H1 (cell line): ENCODE data around the gene ELOA. TPM values are rescaled to one million over a fixed set of nuclear protein-coding genes. Genes with fewer than 3 reads are reported as not detected.

Source experiments
- CTCF ChIA-PET: fragments of 300-600 bp; sonication (Branson Sonifier 250); formaldehyde crosslinking; loops from one replicate; lab custom pipeline; 2021; ENCODE audit not compliant: partially characterized antibody; lab: Charles Lee
- POLR2A ChIA-PET: fragments of 300-600 bp; sonication (Branson Sonifier 250); formaldehyde crosslinking; loops from one replicate; lab custom pipeline; 2021; ENCODE audit warnings: inconsistent platforms; ENCODE audit not compliant: partially characterized antibody; lab: Charles Lee
- DNase-seq, 2 experiments: peaks; one replicate each; pipeline versions ENCODE4 v3.0.0 to v3.0.0-alpha.2; 2010 to 2022; ENCODE audit warnings: low spot score in 2 of 2, low read depth in 1 of 2, mixed read lengths in 1 of 2
- FAIRE-seq: peaks from 2 replicates; lab custom pipeline; 2011; peaks lifted over from hg19 to GRCh38; lab: Jason Lieb, UNC
- H2AFZ ChIP-seq: 2 replicates; pipeline ENCODE4 v1.8.1; 2012; ENCODE audit warnings: low read length, inconsistent platforms
- H2AK5ac ChIP-seq: 2 replicates; pipeline ENCODE4 v1.6.1; 2013; ENCODE audit warnings: low read depth, low read length
- H2BK120ac ChIP-seq: replicated peaks from 2 replicates; pipeline ENCODE3; 2013; ENCODE audit warnings: low read depth, low read length, inconsistent platforms
- H2BK12ac ChIP-seq: 2 replicates; pipeline ENCODE4 v1.6.1; 2013; ENCODE audit warnings: low read depth, low read length
- H2BK15ac ChIP-seq: 2 replicates; pipeline ENCODE4 v1.6.1; 2013; ENCODE audit warnings: low read length
- H2BK20ac ChIP-seq: 2 replicates; pipeline ENCODE4 v1.6.1; 2013; ENCODE audit warnings: low read length
- H2BK5ac ChIP-seq: 2 replicates; pipeline ENCODE4 v1.6.1; 2013; ENCODE audit warnings: low read depth, low read length
- H3K14ac ChIP-seq: 2 replicates; pipeline ENCODE4 v1.6.1; 2013; ENCODE audit warnings: inconsistent platforms; ENCODE audit not compliant: insufficient read length
- H3K18ac ChIP-seq: 2 replicates; pipeline ENCODE4 v1.6.1; 2013; ENCODE audit warnings: low read length; ENCODE audit errors: extremely low read depth
- H3K23ac ChIP-seq: 2 replicates; pipeline ENCODE4 v1.6.1; 2013; ENCODE audit warnings: inconsistent platforms; ENCODE audit not compliant: insufficient read length
- H3K23me2 ChIP-seq: 2 replicates; pipeline ENCODE4 v1.6.1; 2013; ENCODE audit warnings: low read depth, low read length
- H3K27ac ChIP-seq: 2 replicates; pipeline ENCODE4 v1.6.1; 2011; ENCODE audit warnings: low read depth, low read length, inconsistent platforms
- H3K27me3 ChIP-seq, 4 experiments: replicated peaks in 1 of 4; 1 replicate in 1 of 4; 2 replicates in 3 of 4; pipeline versions ENCODE4 v1.6.1 to v1.8.1; 2011 to 2013; ENCODE audit warnings: low read length in 3 of 4, mild to moderate bottlenecking in 3 of 4, inconsistent platforms in 2 of 4, mixed read lengths in 2 of 4, moderate library complexity in 1 of 4; ENCODE audit not compliant: control insufficient read depth in 3 of 4, insufficient read depth in 3 of 4; ENCODE audit errors: extremely low read depth in 1 of 4
- H3K36me3 ChIP-seq, 4 experiments: 2 replicates each; pipeline versions ENCODE4 v1.6.1 to v1.8.1; 2011 to 2013; ENCODE audit warnings: mild to moderate bottlenecking in 4 of 4, low read length in 3 of 4, moderate library complexity in 2 of 4, control low read depth in 1 of 4, inconsistent platforms in 1 of 4; ENCODE audit not compliant: insufficient read depth in 4 of 4, control insufficient read depth in 2 of 4
- H3K4ac ChIP-seq: replicated peaks from 2 replicates; pipeline ENCODE3; 2013; ENCODE audit warnings: low read length, low read depth, mixed read lengths, inconsistent platforms; ENCODE audit not compliant: insufficient read length
- H3K4me1 ChIP-seq, 4 experiments: replicated peaks in 1 of 4; 1 replicate in 1 of 4; 2 replicates in 3 of 4; pipeline versions ENCODE4 v1.6.1 to v1.8.1; 2011 to 2013; ENCODE audit warnings: low read length in 3 of 4, inconsistent platforms in 2 of 4, mixed read lengths in 1 of 4; ENCODE audit not compliant: insufficient read depth in 4 of 4, control insufficient read depth in 3 of 4
- H3K4me2 ChIP-seq, 2 experiments: 2 replicates each; pipeline versions ENCODE4 v1.6.1 to v1.8.1; 2011 to 2013; ENCODE audit warnings: low read depth in 2 of 2, low read length in 2 of 2, control low read depth in 1 of 2, inconsistent platforms in 1 of 2, mild to moderate bottlenecking in 1 of 2; ENCODE audit not compliant: insufficient read depth in 1 of 2
- H3K4me3 ChIP-seq, 4 experiments: fragments of 200-600, 300-600 bp in 1 of 4; sonication (generic), shearing (Covaris generic), sonication (Bioruptor Twin) in 1 of 4; 2 replicates each; pipeline versions ENCODE4 v1.5.1 to v1.8.1; 2011 to 2016; ENCODE audit warnings: low read length in 4 of 4, low read depth in 3 of 4, control low read depth in 2 of 4, inconsistent platforms in 2 of 4, mild to moderate bottlenecking in 2 of 4, mixed read lengths in 1 of 4, moderate library complexity in 1 of 4; ENCODE audit not compliant: insufficient read depth in 2 of 4; ENCODE audit errors: extremely low read depth in 1 of 4
- H3K56ac ChIP-seq: replicated peaks from 2 replicates; pipeline ENCODE3; 2013; ENCODE audit warnings: low read depth, mild to moderate bottlenecking, mixed read lengths, low read length, inconsistent platforms; ENCODE audit not compliant: insufficient read length
- H3K79me1 ChIP-seq: 2 replicates; pipeline ENCODE4 v1.6.1; 2013; ENCODE audit warnings: low read depth, low read length, control low read depth
- H3K79me2 ChIP-seq, 2 experiments: 2 replicates each; pipeline versions ENCODE4 v1.6.1 to v1.8.1; 2012 to 2013; ENCODE audit warnings: low read length in 2 of 2, mild to moderate bottlenecking in 2 of 2, inconsistent platforms in 1 of 2; ENCODE audit not compliant: insufficient read depth in 2 of 2, control insufficient read depth in 1 of 2
- H3K9ac ChIP-seq, 4 experiments: replicated peaks in 1 of 4; 1 replicate in 1 of 4; 2 replicates in 3 of 4; pipeline versions ENCODE4 v1.6.1 to v1.8.1; 2011 to 2013; ENCODE audit warnings: low read depth in 3 of 4, low read length in 3 of 4, control low read depth in 2 of 4, mild to moderate bottlenecking in 2 of 4, moderate library complexity in 2 of 4, inconsistent platforms in 1 of 4; ENCODE audit errors: extremely low read depth in 1 of 4
- H3K9me3 ChIP-seq, 2 experiments: 2 replicates each; pipeline versions ENCODE4 v1.6.1 to v1.8.1; 2012 to 2013; ENCODE audit warnings: mild to moderate bottlenecking in 2 of 2, moderate library complexity in 2 of 2, control low read depth in 1 of 2, inconsistent platforms in 1 of 2, low read depth in 1 of 2, low read length in 1 of 2, mixed read lengths in 1 of 2; ENCODE audit not compliant: insufficient read depth in 2 of 2
- H4K20me1 ChIP-seq, 2 experiments: replicated peaks in 1 of 2; 2 replicates each; pipeline versions ENCODE3 to v1.8.1; 2011 to 2013; ENCODE audit warnings: inconsistent platforms in 2 of 2, low read length in 2 of 2, mild to moderate bottlenecking in 1 of 2; ENCODE audit not compliant: insufficient read depth in 2 of 2, control insufficient read depth in 1 of 2
- H4K5ac ChIP-seq: 2 replicates; pipeline ENCODE4 v1.6.1; 2013; ENCODE audit warnings: low read length, low read depth, mixed read lengths, inconsistent platforms; ENCODE audit not compliant: insufficient read length
- H4K8ac ChIP-seq: 2 replicates; pipeline ENCODE4 v1.8.0; 2013; ENCODE audit warnings: mild to moderate bottlenecking, moderate library complexity, low read length, inconsistent platforms; ENCODE audit not compliant: insufficient read depth; ENCODE audit errors: extremely low read depth
- H4K91ac ChIP-seq: replicated peaks from 2 replicates; pipeline ENCODE3; 2013; ENCODE audit warnings: low read length, mixed read lengths, inconsistent platforms; ENCODE audit not compliant: insufficient read length
- CREB1 ChIP-seq: IDR thresholded peaks from 2 replicates; pipeline ENCODE4 v1.6.1; 2012; ENCODE audit warnings: inconsistent platforms
- CTBP2 ChIP-seq: IDR thresholded peaks from 2 replicates; pipeline ENCODE4 v1.7.0; 2011; ENCODE audit warnings: borderline replicate concordance, mild to moderate bottlenecking, moderate library complexity, mixed read lengths, low read length; ENCODE audit not compliant: insufficient read depth, insufficient read length
- KDM1A ChIP-seq: fragments of 200-600, 300-600 bp; sonication (generic); IDR thresholded peaks from 2 replicates; pipeline ENCODE4 v1.7.1; 2016; ENCODE audit warnings: mild to moderate bottlenecking, low read length, borderline replicate concordance
- KDM4A ChIP-seq: IDR thresholded peaks from one replicate; pipeline ENCODE4 v1.7.1; 2012; ENCODE audit warnings: low read depth, mild to moderate bottlenecking, moderate library complexity, low read length, inconsistent platforms; ENCODE audit not compliant: severe bottlenecking
- KDM5A ChIP-seq: fragments of 200-600 bp; IDR thresholded peaks from 2 replicates; pipeline ENCODE4 v1.7.1; 2012; ENCODE audit warnings: mild to moderate bottlenecking, low read length, inconsistent platforms, mixed read lengths
- POLR2AphosphoS5 ChIP-seq: IDR thresholded peaks from 2 replicates; pipeline ENCODE4 v1.6.1; 2011; ENCODE audit warnings: low read depth, low read length
- RAD21 ChIP-seq, 2 experiments: IDR thresholded peaks in 1 of 2; conservative IDR thresholded peaks in 1 of 2; 2 replicates each; pipeline ENCODE4 v1.6.1; 2011; ENCODE audit warnings: low read depth in 2 of 2, low read length in 2 of 2, improper control_type of control experiment in 1 of 2, inconsistent platforms in 1 of 2, mild to moderate bottlenecking in 1 of 2, moderate library complexity in 1 of 2
- RBBP5 ChIP-seq: IDR thresholded peaks from 2 replicates; pipeline ENCODE4 v1.7.1; 2012; ENCODE audit warnings: low read depth, mild to moderate bottlenecking, inconsistent platforms, low read length, moderate library complexity, borderline replicate concordance
- RFX5 ChIP-seq: IDR thresholded peaks from 2 replicates; pipeline ENCODE4 v1.6.1; 2011; ENCODE audit warnings: low read depth, low read length, improper control_type of control experiment, borderline replicate concordance
- WGBS, 2 experiments: shearing (Covaris generic) in 1 of 2; methylation state at CpG; one replicate each; pipeline versions ENCODE4 v1.1.6 to v1.1.7; 2013 to 2015; ENCODE audit warnings: low lambda C conversion rate in 2 of 2, mixed read lengths in 2 of 2, inconsistent platforms in 1 of 2, low coverage in 1 of 2, missing lambda C conversion rate in 1 of 2; ENCODE audit not compliant: insufficient replicate concordance in 2 of 2, insufficient coverage in 1 of 2, insufficient read length in 1 of 2; ENCODE audit errors: extremely low coverage in 1 of 2, missing lambda C conversion rate in 1 of 2; 5-methylcytosine and 5-hydroxymethylcytosine counted together
- polyA plus RNA-seq, 7 experiments: library from polyadenylated mRNA; depleted of rRNA in 3 of 7; stranded (reverse) in 5 of 7; unstranded in 2 of 7; fragments of >200 nt in 5 of 7; fragments of 200-250 nt in 2 of 7; gene quantifications; 1 replicate in 5 of 7; 2 replicates in 1 of 7; 4 replicates in 1 of 7; pipeline versions ENCODE4 v1.2.1 to v1.2.3, GENCODE V29; 2011 to 2013; ENCODE audit warnings: missing spikeins in 2 of 7, mixed read lengths in 2 of 7
- total RNA-seq: library from RNA; stranded (reverse); fragmentation: NEBNext Ultra II Directional; extraction: Animal tissue kit (Norgen Biotek cat#: 25700); gene quantifications from 2 replicates; pipeline ENCODE4 v1.2.1, GENCODE V29; 2021
- TF ChIP-seq, protein P1 (sequence below): IDR thresholded peaks from 2 replicates; pipeline ENCODE4 v1.6.1; 2011; ENCODE audit warnings: low read depth, mild to moderate bottlenecking, low read length; ENCODE audit not compliant: insufficient read depth

The ELOA gene
- total and polyA plus RNA-seq, 2 of the 8 experiments (the other 6 are each of a cell fraction or from before 2014, with no cell fraction given), result 15.7 to 61.1 TPM

DNA sequence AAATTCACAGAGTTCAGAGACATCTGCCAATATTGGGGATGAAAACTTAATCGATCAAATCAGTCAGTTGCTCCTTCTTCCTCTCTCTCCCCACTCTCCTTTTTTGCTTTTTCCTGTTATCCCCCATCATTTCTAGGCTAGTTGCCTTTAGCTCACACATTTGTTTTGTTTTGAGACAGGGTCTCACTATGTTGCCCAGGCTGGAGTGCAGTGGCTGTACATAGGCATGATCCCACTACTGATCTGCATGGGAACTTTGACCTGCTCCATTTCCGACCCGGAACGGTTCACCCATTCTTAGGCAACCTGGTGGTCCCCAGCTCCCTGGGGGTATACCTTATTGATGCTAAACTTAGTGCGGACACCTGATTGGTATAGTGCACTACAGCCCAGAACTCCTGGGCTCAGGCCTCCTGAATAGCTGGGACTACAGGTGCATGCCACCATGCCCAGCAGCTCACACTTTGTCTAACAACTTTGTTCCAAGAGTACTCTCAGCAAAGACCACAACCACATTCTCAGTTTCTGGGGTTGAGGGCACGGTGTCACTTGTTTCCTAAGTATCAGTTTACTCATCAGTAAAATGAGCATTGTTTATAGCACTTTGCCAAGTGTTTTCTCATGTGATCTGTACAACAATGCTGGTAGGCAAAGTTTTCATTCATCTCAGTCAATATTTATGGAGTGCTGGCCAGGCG, 6.7 kb upstream of the ELOA start:
- no peak overlapping the region for H2BK20ac ChIP-seq
- no peak overlapping the region for H2AK5ac ChIP-seq
- no peak overlapping the region for H3K9ac ChIP-seq
- no peak overlapping the region for H3K4ac ChIP-seq
- H2BK5ac ChIP-seq, result no peak overlapping the region
- ChIA-PET POLR2A (interaction anchor here (0.5 to 13.6 kb wide), 3 partner anchors 40 to 55 kb away, joined by 3 to 190 read pairs (median 5); partner anchors contain the start of gene RPL11), CTCF (interaction anchor here (0.5 to 1.0 kb wide), 4 partner anchors 16 to 36 kb away, joined by 3 to 4 read pairs (median 4); no protein-coding TSS in a partner anchor)
- DNase-seq (no peak), FAIRE-seq (no peak)
- no peaks in the 10 kb centered on the region for H3K4me1 ChIP-seq
- H3K4me2 ChIP-seq, result no peak overlapping the region
- no peak overlapping the region for H4K5ac ChIP-seq
- H2BK120ac ChIP-seq, result no peak overlapping the region
- H2AFZ ChIP-seq, result no peak overlapping the region
- no peak overlapping the region for H2BK15ac ChIP-seq
- H3K36me3 ChIP-seq, result no peaks in the 10 kb centered on the region
- H3K14ac ChIP-seq, result no peak overlapping the region
- H3K27ac ChIP-seq, result no peak overlapping the region
- H4K20me1 ChIP-seq, result no peaks in the 10 kb centered on the region
- no peaks in the 10 kb centered on the region for H3K27me3 ChIP-seq
- no peaks in the 10 kb centered on the region for H3K23me2 ChIP-seq
- H3K18ac ChIP-seq, result no peak overlapping the region
- no peaks in the 10 kb centered on the region for H3K9me3 ChIP-seq
- no peak overlapping the region for H4K8ac ChIP-seq
- TF ChIP-seq RFX5 (no peak), CTBP2 (no peak), KDM5A (no peak), RAD21 (IDR thresholded peaks at IDR 0.05 in 1 of 2, conservative IDR thresholded peaks at IDR 0.05 in 1 of 2; ENCODE audit: low read depth in 2 of 2, low read length in 2 of 2) (no peak), KDM4A (no peak), KDM1A (no peak), RBBP5 (no peak), CREB1 (no peak), POLR2AphosphoS5 (no peak)
- TF ChIP-seq, protein P1, sequence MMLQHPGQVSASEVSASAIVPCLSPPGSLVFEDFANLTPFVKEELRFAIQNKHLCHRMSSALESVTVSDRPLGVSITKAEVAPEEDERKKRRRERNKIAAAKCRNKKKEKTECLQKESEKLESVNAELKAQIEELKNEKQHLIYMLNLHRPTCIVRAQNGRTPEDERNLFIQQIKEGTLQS, result no peak
- TF ChIP-seq, all 59 proteins: peak for 0
- no peak overlapping the region for H3K56ac ChIP-seq
- no peak overlapping the region for H3K4me3 ChIP-seq
- H3K79me1 ChIP-seq, result no peaks in the 10 kb centered on the region
- 95% methylated on average over 7 of the region's 7 CpGs; no CpG with 5 or more reads in 1 of the 2 experiments for WGBS, 2 experiments
- H3K23ac ChIP-seq, result no peak overlapping the region
- no peak overlapping the region for H2BK12ac ChIP-seq
- H4K91ac ChIP-seq, result no peak overlapping the region
- no peaks in the 10 kb centered on the region for H3K79me2 ChIP-seq
